ENCODE measurements around the gene PAN3.
"Not testable (repeated sequence)": the region's sequence is repeated elsewhere in the genome, so short reads cannot be mapped to it uniquely, and the experiment has no call there.

The PAN3 gene

GRCh38 chr13:28138012-28138755, at the start of gene PAN3:
Gene PAN3, plus strand, starts transcription at chr13:28138545. Its CDS starts 113 bp downstream, at chr13:28138658.
- peak; percentile 93 for DNase-seq

- DNase-seq: no peak
Observed at GRCh38 chr13:28089065-28089464, 49.3 kb upstream of the PAN3 start.

DNA sequence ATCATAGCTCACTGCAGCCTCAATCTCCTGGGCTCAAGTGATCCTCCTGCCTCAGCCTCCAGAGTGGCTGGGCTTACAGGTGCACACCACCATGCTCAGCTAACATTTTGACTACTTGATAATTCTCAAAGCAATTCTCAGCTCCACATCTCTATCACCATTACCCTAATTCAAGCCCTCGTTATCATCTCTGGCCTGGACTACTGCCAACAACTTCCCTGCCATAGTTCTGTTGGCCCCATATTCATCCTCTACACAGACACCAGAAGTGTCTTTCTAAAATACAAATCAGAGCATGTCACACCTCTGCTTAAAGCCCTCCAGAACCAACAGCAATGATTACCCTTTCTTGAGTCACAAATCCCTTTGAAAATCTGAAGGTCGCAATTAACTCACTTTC, 45.9 kb upstream of the PAN3 start:
- DNase-seq: no peak

GRCh38 chr13:28093881-28094280, 44.5 kb upstream of the PAN3 start:
- DNase-seq: no peak

DNA sequence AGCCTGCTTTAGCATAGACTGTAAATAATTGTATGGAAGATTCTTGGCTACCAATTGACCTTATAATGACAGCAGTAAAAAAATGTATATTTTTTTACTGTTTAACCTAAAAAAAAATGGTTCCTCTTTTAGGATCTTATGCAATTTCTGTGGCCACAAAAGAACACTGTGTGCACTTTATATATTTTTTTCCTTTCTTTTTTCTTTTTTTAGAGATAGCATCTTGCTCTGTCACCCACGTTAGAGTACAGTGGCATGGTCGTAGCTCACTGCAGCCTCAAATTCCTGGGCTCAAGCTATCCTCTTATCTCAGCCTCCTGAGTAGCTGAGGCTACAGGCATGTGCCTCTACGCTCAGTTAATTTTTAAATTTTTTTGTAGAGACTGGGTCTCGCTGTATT, 44.0 kb upstream of the PAN3 start:
- DNase-seq: no peak

DNA sequence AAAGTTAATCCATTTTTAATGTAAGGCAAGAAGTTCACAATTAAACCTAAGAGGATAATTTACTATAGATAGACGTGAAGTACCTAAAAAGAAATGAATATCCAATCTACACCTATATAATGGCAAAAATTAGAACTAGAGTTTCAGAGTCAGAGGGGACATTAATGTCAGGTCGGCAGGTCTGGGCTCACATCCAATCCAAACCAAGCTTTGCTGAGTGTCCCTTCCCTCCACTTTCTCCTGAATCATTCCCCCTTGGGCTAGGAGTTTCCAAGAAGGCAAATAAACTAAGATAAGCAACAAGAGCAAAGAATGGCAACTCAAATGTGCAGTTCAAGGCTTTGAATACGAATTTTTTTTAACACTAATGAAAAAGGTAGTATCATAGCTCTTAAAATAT, 40.8 kb upstream of the PAN3 start:
- DNase-seq: no peak

DNA sequence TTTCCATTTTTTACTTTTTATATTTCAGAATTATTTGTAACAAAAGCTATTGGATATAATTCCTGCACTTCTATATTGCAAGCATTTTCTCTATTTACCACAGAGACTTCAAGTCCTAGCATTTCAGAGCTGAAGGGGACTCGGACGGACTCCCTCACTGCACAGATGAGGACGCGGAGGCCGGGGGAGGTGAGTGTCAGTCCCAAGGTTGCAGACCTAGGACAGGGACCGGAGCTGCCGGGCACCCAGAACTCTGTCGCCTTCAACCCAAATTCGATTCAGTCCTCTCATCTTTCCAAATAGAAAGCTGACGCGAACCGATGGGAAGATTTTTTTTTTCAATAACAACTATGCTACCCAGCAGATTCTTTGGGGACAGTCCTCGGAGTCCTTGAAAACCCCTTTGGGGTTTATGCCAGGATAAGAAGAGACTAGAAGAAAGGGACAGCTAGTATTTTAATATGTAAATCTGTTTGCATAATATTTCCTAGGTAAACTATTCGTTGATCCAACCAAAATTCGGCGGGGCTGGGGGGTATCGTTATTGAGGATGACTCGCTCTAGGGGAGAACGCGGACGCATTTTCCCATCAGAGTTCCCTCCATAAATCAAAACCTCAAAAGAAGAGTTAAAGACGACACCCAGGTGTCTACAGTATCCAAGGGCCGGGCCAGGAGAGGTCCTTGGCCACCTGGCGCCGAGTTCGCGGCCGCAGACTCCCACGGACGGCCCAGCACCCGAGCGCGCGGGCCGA, 38.8 kb upstream of the PAN3 start:
- DNase-seq: no peak

GRCh38 chr13:28100150-28101121, 37.9 kb upstream of the PAN3 start, which contains the start of gene FLT3:
Gene FLT3, minus strand, starts transcription at chr13:28100576. Its CDS starts 66 bp downstream, at chr13:28100510.
- DNase-seq: peak; percentile 20

GRCh38 chr13:28101886-28102285, 36.5 kb upstream of the PAN3 start:
- DNase-seq: not testable (repeated sequence)

GRCh38 chr13:28106976-28107375, 31.4 kb upstream of the PAN3 start:
- DNase-seq: no peak

- DNase-seq: no peak
Observed at GRCh38 chr13:28110414-28110813, 27.9 kb upstream of the PAN3 start.

- no peak for DNase-seq
Observed at GRCh38 chr13:28116736-28117135, 21.6 kb upstream of the PAN3 start.

DNA sequence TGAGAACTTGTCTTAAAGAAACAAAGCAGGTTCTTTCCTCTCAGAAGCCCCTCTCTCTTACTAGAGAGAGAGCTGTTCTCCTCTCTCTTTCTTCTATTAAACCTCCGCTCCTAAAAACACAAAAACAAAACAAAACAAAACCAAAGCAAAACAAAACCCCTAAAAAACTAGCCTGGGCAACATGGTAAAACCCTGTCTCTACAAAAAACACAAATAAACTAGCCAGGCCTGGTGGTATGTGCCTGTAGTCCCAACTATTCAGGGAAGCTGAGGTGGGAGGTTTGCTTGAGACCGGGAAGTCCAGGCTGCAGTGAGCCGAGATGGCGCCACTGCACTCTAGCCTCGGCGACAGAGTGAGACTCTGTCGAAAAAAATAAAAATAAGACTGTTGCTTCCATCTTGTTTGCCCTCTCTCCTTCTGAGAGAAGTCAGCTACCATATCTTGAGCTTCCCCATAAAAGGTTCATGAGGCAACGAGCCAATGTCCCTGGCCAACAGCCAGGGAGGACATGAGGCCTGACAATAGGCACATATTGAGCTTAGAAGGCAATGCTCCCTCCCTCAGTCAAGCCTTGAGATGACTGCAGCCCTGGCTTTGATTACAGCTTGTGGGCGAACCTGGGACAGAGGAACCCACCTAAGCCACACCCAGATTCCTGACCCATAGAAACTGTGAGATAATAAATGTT, 20.5 kb upstream of the PAN3 start:
- DNase-seq: no peak

- DNase-seq: no peak
Observed at GRCh38 chr13:28120317-28120716, 18.0 kb upstream of the PAN3 start.

DNA sequence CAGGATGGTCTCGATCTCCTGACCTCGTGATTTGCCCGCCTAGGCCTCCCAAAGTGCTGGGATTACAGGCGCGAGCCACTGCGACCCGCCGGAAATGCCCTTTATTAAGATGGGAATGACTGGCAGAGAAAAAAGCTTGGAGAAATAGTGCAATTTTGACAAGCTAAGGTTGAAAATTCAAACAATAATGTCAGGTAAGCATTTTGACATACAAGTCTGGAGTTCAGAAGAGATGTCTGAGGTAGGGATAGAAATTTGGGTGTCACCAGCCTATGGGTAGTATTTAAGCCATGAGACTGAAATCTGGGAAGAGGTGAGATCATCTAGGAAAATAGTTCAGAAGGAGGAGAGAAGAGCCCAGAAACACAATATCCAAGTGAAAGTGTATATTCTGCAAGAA, 17.1 kb upstream of the PAN3 start:
- no peak for DNase-seq

DNA sequence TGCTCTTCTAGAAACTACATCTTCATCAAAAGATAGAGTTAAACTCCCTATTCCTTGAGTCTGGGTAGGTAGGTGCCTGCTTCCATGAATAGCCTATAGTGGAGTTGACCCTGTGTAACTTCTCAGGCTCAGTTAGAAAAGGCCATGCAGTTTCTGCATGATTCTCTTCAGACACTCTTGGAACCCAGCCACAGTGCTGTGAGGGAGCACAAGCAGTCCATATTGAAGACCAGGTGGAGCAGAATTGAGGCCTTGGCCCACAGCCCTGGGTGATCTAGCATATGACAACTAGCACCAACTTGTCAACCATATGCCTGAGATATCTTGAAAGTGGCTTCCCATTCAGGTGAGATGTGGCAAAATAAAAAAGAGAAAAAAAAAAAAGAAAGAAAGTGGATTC, 10.3 kb upstream of the PAN3 start:
- no peak for DNase-seq

GRCh38 chr13:28128926-28129325, 9.4 kb upstream of the PAN3 start:
- no peak for DNase-seq

DNA sequence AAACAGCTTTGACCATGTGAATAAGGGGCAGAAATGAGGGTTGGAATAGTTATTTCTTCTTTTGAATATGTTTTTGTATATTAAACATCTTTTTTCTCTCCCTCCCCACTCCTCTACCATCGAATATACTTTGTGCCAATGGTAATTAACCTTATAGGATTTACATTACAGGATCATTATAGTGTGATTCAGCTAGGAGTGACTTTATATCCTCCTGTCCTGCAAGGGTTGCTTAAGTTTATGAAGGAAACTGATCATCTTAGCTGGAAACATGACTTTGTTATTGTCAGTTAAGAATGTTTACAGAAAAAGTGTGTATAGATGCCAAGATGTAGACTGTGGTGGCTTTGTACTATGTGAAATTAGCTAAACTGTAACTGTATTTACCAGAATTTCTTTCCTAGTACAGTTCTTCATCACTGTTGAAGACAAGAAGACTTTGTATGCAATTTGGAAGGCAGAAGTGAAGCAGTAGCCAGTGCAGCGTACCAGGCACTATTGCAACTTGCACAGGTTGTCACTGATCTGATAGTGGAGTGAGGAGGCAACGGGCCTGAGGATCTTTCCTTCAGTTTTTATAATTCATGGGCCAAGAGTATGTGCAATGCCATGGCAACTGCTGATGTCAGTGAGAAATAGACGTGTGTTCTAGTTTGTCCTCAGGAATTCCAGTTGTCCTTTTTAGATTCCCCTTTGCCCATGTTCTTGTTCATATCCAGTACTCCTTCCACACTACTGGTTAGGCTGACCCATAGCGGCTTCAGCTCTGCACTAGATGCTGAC, 8.2 kb upstream of the PAN3 start:
- no peak for DNase-seq

DNA sequence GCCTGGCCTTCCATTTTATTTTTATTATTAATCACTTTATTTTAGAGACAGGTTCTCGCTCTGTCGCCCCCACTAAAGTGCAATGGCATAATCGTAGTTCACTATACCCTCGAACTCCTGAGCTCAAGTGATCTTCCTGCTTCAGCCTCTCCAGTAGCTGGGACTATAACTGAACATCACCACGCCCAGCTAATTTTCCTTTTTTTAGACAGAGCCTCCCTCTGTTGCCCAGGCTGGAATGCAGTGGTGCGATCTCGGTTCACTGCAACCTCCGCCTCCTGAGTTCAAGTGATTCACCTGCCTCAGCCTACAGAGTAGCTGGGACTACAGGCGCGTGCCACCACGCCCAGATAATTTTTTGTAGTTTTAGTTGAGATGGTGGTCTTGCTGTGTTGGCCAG, 6.7 kb upstream of the PAN3 start:
- DNase-seq: no peak

- peak; percentile 13 for DNase-seq
Observed at GRCh38 chr13:28136916-28137315, 1.4 kb upstream of the PAN3 start.

- no peak for DNase-seq
Observed at GRCh38 chr13:28137596-28137995, 749 bp upstream of the PAN3 start.
